Trophoblast cell (in vitro differentiated cells and primary cell): ENCODE data around the gene RTN4.

Experiments used
- DNase-seq, 2 donors: peaks; one replicate each; pipeline ENCODE4 v3.0.0-alpha.2; 2016
- H2AFZ ChIP-seq: 2 replicates; pipeline ENCODE4 v1.6.1; 2013; ENCODE audit warnings: low read length, moderate library complexity, mild to moderate bottlenecking; ENCODE audit not compliant: insufficient read depth, poor library complexity
- H2AK5ac ChIP-seq: 2 replicates; pipeline ENCODE4 v1.6.1; 2013; ENCODE audit warnings: mild to moderate bottlenecking, low read length
- H2BK120ac ChIP-seq: 2 replicates; pipeline ENCODE4 v1.6.1; 2013; ENCODE audit warnings: low read length, mild to moderate bottlenecking, moderate library complexity; ENCODE audit not compliant: insufficient read depth, poor library complexity
- H2BK12ac ChIP-seq: 2 replicates; pipeline ENCODE4 v1.6.1; 2013; ENCODE audit warnings: mild to moderate bottlenecking, low read length, moderate library complexity
- H2BK5ac ChIP-seq: 2 replicates; pipeline ENCODE4 v1.6.1; 2013; ENCODE audit warnings: low read length, low read depth, moderate library complexity, mild to moderate bottlenecking; ENCODE audit not compliant: poor library complexity
- H3K14ac ChIP-seq: 2 replicates; pipeline ENCODE4 v1.6.1; 2013; ENCODE audit warnings: mild to moderate bottlenecking, low read length
- H3K18ac ChIP-seq: 2 replicates; pipeline ENCODE4 v1.6.1; 2013; ENCODE audit warnings: mild to moderate bottlenecking, low read length
- H3K23ac ChIP-seq: 2 replicates; pipeline ENCODE4 v1.6.1; 2013; ENCODE audit warnings: low read length
- H3K27ac ChIP-seq: 2 replicates; pipeline ENCODE4 v1.5.1; 2013; ENCODE audit warnings: low read depth, mild to moderate bottlenecking, inconsistent platforms, low read length, moderate library complexity
- H3K27me3 ChIP-seq: 2 replicates; pipeline ENCODE4 v1.6.1; 2013; ENCODE audit warnings: inconsistent platforms, mild to moderate bottlenecking, low read length, moderate library complexity; ENCODE audit not compliant: insufficient read depth
- H3K36me3 ChIP-seq, 2 experiments: 1 replicate in 1 of 2; 2 replicates in 1 of 2; pipeline ENCODE4 v1.6.1; 2013; ENCODE audit warnings: low read length in 2 of 2, mild to moderate bottlenecking in 2 of 2, moderate library complexity in 1 of 2; ENCODE audit not compliant: insufficient read depth in 2 of 2, control insufficient read depth in 1 of 2
- H3K4ac ChIP-seq: 2 replicates; pipeline ENCODE4 v1.6.1; 2013; ENCODE audit warnings: low read depth, mild to moderate bottlenecking, low read length, moderate library complexity
- H3K4me1 ChIP-seq, 2 experiments: 1 replicate in 1 of 2; 2 replicates in 1 of 2; pipeline ENCODE4 v1.6.1; 2013; ENCODE audit warnings: low read length in 2 of 2, mild to moderate bottlenecking in 2 of 2, moderate library complexity in 1 of 2; ENCODE audit not compliant: insufficient read depth in 2 of 2, control insufficient read depth in 1 of 2
- H3K4me2 ChIP-seq: 2 replicates; pipeline ENCODE4 v1.6.1; 2013; ENCODE audit warnings: inconsistent platforms, mild to moderate bottlenecking, low read length, moderate library complexity
- H3K4me3 ChIP-seq: 2 replicates; pipeline ENCODE4 v1.5.1; 2013; ENCODE audit warnings: mild to moderate bottlenecking, low read depth, low read length, inconsistent platforms
- H3K79me1 ChIP-seq: one replicate; pipeline ENCODE4 v1.6.1; 2013; ENCODE audit warnings: low read length
- H3K79me2 ChIP-seq: 2 replicates; pipeline ENCODE4 v1.6.1; 2013; ENCODE audit warnings: low read length, mild to moderate bottlenecking; ENCODE audit not compliant: control insufficient read depth, insufficient read depth, poor library complexity
- H3K9ac ChIP-seq: 2 replicates; pipeline ENCODE4 v1.6.1; 2013; ENCODE audit warnings: mild to moderate bottlenecking, low read length
- H3K9me3 ChIP-seq: 2 replicates; pipeline ENCODE4 v1.6.1; 2013; ENCODE audit warnings: low read depth, mild to moderate bottlenecking, control low read depth, inconsistent platforms, low read length; ENCODE audit not compliant: insufficient read depth
- H4K12ac ChIP-seq: 2 replicates; pipeline ENCODE4 v1.6.1; 2013; ENCODE audit warnings: low read depth, mild to moderate bottlenecking, low read length, moderate library complexity
- H4K8ac ChIP-seq: 2 replicates; pipeline ENCODE4 v1.6.1; 2013; ENCODE audit warnings: low read depth, mild to moderate bottlenecking, low read length, moderate library complexity
- H4K91ac ChIP-seq: one replicate; pipeline ENCODE4 v1.6.1; 2013; ENCODE audit warnings: low read depth, mild to moderate bottlenecking, low read length, moderate library complexity
- WGBS: extraction: QIAGEN DNeasy Blood & Tissue Kit; methylation state at CpG from one replicate; pipeline ENCODE4 v1.1.7; 2013; ENCODE audit warnings: missing lambda C conversion rate; ENCODE audit not compliant: insufficient read length, insufficient coverage; ENCODE audit errors: extremely low coverage; 5-methylcytosine and 5-hydroxymethylcytosine counted together

RTN4 gene

GRCh38 chr2:55048508-55049042 lies 1.7 kb downstream of the RTN4 start:
- Histone ChIP-seq H2BK5ac (peak overlapping the region; percentile 93), H4K12ac (no peak overlapping the region), H3K4ac (peak overlapping the region; percentile 100), H3K14ac (peak overlapping the region; percentile 97), H3K18ac (peak overlapping the region; percentile 85), H2BK120ac (peak overlapping the region; percentile 65), H3K79me2 (peaks cover 27% of the 10 kb centered on the region), H2AK5ac (peak overlapping the region; percentile 98), H3K79me1 (peaks cover 19% of the 10 kb centered on the region), H4K8ac (peak overlapping the region; percentile 90), H4K91ac (peak overlapping the region; percentile 98), H3K9ac (peak overlapping the region; percentile 97), H3K36me3 (no peaks in the 10 kb centered on the region), H3K27me3 (no peaks in the 10 kb centered on the region), H3K23ac (no peak overlapping the region), H3K4me2 (peak overlapping the region; percentile 82), H3K4me1 (peaks cover 4% of the 10 kb centered on the region in 2 experiments), H2AFZ (no peak overlapping the region), H3K9me3 (no peaks in the 10 kb centered on the region), H3K27ac (peak overlapping the region; percentile 86), H2BK12ac (no peak overlapping the region), H3K4me3 (peak overlapping the region; percentile 98)
- peak; percentile 52 to 74 for DNase-seq
- WGBS = no CpG with 5 or more reads among the region's 16 CpGs

- no peak overlapping the region for H2BK120ac ChIP-seq
Measured at GRCh38 chr2:55047677-55048299, 2.5 kb downstream of the RTN4 start.

GRCh38 chr2:55045780-55046179 lies 4.5 kb downstream of the RTN4 start:
- H3K4me3 ChIP-seq = no peak overlapping the region
- no peak overlapping the region for H2BK12ac ChIP-seq
- H2BK5ac ChIP-seq = no peak overlapping the region
- H3K4ac ChIP-seq = peak overlapping the region; percentile 84
- WGBS = no CpG with 5 or more reads among the region's 6 CpGs
- no peak overlapping the region for H2AK5ac ChIP-seq
- no peaks in the 10 kb centered on the region for H3K36me3 ChIP-seq
- H3K23ac ChIP-seq = no peak overlapping the region
- no peak overlapping the region for H2BK120ac ChIP-seq
- no peak overlapping the region for H3K9ac ChIP-seq
- H3K27ac ChIP-seq = no peak overlapping the region
- no peak overlapping the region for H2AFZ ChIP-seq
- H4K12ac ChIP-seq = no peak overlapping the region
- peak overlapping the region; percentile 29 for H3K4me2 ChIP-seq
- H3K14ac ChIP-seq = no peak overlapping the region
- no peaks in the 10 kb centered on the region for H3K9me3 ChIP-seq
- peaks cover 3 to 4% of the 10 kb centered on the region in 2 experiments for H3K4me1 ChIP-seq
- H3K79me1 ChIP-seq = peaks cover 16% of the 10 kb centered on the region
- H4K8ac ChIP-seq = no peak overlapping the region
- DNase-seq = no peak
- peaks cover 27% of the 10 kb centered on the region for H3K79me2 ChIP-seq
- H3K27me3 ChIP-seq = no peaks in the 10 kb centered on the region
- no peak overlapping the region for H3K18ac ChIP-seq
- no peak overlapping the region for H4K91ac ChIP-seq

More at GRCh38 chr2:55047677-55048299, 2.5 kb downstream of the RTN4 start:
- no peak overlapping the region for H3K18ac ChIP-seq
- H3K23ac ChIP-seq = no peak overlapping the region
- H3K9ac ChIP-seq = no peak overlapping the region
- no peak overlapping the region for H2AK5ac ChIP-seq
- H3K27ac ChIP-seq = peak overlapping the region; percentile 7
- H2BK12ac ChIP-seq = no peak overlapping the region
- no peaks in the 10 kb centered on the region for H3K27me3 ChIP-seq
- no CpG with 5 or more reads among the region's 9 CpGs for WGBS
- peaks cover 19% of the 10 kb centered on the region for H3K79me1 ChIP-seq
- H3K79me2 ChIP-seq = peaks cover 27% of the 10 kb centered on the region
- H3K14ac ChIP-seq = no peak overlapping the region
- H2BK5ac ChIP-seq = no peak overlapping the region
- DNase-seq = peak; percentile 91 to 97
- H3K4me1 ChIP-seq = peaks cover 4% of the 10 kb centered on the region in 2 experiments
- no peak overlapping the region for H4K91ac ChIP-seq
- no peaks in the 10 kb centered on the region for H3K9me3 ChIP-seq
- H4K12ac ChIP-seq = no peak overlapping the region
- H4K8ac ChIP-seq = no peak overlapping the region
- H3K4ac ChIP-seq = peak overlapping the region; percentile 38
- no peak overlapping the region for H2AFZ ChIP-seq
- no peaks in the 10 kb centered on the region for H3K36me3 ChIP-seq
- H3K4me2 ChIP-seq = peak overlapping the region; percentile 51
- H3K4me3 ChIP-seq = peak overlapping the region; percentile 48

DNA sequence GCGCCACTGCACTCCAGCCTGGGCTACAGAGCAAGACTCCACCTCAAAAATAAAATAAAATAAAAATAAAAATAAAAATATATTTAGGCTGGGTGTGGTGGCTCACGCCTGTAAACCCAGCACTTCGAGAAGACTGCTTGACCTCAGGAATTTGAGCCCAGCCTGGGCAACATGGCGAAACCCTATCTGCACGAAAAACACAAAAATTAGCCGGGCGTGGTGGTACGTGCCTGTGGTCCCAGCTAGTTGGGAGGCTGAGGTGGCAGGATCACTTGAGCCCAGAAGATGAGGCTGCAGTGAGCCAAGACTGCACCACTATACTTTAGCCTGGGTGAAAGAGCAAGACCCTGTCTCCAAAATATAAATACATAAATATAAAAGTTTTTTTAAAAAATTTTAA lies 6.4 kb downstream of the RTN4 start:
- Histone ChIP-seq H3K4ac (peak overlapping the region; percentile 71), H3K79me2 (peaks cover 17% of the 10 kb centered on the region), H2BK5ac (no peak overlapping the region), H3K36me3 (no peaks in the 10 kb centered on the region), H3K9me3 (no peaks in the 10 kb centered on the region), H3K27ac (no peak overlapping the region), H3K79me1 (peaks cover 2% of the 10 kb centered on the region), H2BK120ac (no peak overlapping the region), H2BK12ac (no peak overlapping the region), H4K8ac (no peak overlapping the region), H3K4me2 (no peak overlapping the region), H3K27me3 (no peaks in the 10 kb centered on the region), H3K18ac (no peak overlapping the region), H2AFZ (no peak overlapping the region), H3K4me1 (peaks cover 3 to 4% of the 10 kb centered on the region in 2 experiments), H2AK5ac (no peak overlapping the region), H3K4me3 (no peak overlapping the region), H4K91ac (no peak overlapping the region), H3K23ac (no peak overlapping the region), H3K9ac (no peak overlapping the region), H3K14ac (no peak overlapping the region), H4K12ac (no peak overlapping the region)
- whole genome bisulfite sequencing = no CpG with 5 or more reads among the region's 8 CpGs
- no peak for DNase-seq
